Cortex of kidney (tissue), 1 donor: Measurements from ENCODE around the gene PRPSAP1.
"Not testable (repeated sequence)": the region's sequence is repeated elsewhere in the genome, so short reads cannot be mapped to it uniquely, and the experiment has no call there.

ENCODE experiments used
- DNase-seq: peaks from one replicate; lab custom pipeline; 2025; lab: John Stamatoyannopoulos, UW

The PRPSAP1 gene

GRCh38 chr17:76359375-76359774, 5.7 kb upstream of the PRPSAP1 start:
- no peak for DNase-seq

DNA sequence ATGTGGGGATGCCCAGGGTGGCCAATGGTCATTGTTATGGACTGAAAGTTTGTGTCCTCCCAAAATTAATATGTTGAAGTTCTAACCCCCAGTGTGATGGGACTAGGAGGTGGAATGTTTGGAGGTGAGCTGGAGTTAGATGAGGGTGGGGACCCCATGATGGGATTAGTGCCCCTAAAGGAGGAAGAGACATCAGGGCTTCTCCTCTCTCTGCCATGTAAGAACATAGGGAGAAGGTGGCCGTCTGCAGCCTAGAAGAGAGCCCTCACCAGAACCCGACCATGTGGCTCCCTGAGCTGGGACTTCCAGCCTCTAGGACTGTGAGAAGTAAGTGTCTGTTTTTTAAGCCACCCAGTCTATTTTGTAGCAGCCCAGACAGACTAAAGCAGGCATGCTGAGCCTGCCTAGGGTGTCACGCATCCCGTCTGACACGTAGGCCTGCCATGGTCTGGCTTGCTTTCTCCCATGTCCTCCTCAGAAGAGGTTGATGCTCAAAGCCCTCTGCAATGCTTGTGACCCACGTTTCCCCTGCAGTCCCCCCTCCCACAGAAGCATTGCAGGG, 4.0 kb upstream of the PRPSAP1 start:
- no peak for DNase-seq

DNA sequence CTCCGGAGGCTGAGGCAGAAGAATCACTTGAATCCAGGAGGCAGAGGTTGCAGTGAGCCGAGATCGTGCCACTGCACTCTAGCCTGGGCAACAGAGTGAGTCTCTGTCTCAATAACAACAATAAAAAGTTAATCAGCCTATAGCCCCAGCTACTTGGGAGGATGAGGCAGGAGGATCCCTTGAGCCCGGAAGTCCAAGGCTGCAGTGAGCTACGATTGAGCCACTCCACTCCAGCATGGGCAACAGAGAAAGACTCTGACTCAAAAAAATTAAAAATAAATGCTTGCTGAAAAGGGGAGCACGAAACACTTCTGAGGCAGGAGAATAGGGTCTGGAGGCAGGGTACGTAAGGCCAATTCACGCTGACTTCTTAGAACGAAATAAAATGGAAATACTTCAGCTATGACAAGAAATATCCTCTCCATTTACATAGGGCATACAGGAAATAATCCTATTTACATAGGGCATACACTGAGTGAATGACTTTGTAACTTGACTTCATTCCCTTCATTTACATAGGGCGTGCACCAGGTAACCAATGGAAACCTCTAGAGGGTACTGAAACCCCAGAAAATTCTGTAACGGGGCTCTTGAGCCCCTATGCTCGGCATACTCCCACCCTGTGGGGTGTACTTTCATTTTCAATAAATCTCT, 3.2 kb upstream of the PRPSAP1 start:
- no peak for DNase-seq

DNA sequence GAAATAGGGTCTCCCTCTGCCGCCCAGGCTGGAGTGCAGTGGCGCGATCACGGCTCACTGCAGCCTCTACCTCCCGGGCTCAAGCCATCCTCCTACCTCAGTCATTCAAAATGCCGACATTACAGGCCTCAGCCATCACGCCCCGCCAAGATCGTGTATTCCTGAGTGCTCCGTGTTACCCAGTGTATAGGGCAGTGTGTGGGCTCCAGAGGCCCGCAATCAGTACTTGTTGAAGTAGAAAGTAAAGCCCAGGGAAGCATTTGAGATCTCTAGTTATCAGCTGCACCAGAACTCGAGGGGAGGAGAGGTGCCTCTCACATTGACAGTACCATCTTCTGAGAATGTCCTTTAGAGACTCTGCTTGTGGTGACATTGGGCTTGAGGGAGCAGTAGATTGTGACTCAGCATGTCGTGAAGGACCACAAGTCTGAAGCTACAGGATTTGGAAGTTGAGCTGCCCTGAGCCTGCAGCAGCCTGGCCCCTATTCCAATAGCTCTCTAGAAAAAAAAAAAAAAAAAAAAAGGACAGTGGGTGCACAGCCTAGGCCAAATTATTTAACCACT, 1.1 kb upstream of the PRPSAP1 start:
- DNase-seq, result no peak

DNA sequence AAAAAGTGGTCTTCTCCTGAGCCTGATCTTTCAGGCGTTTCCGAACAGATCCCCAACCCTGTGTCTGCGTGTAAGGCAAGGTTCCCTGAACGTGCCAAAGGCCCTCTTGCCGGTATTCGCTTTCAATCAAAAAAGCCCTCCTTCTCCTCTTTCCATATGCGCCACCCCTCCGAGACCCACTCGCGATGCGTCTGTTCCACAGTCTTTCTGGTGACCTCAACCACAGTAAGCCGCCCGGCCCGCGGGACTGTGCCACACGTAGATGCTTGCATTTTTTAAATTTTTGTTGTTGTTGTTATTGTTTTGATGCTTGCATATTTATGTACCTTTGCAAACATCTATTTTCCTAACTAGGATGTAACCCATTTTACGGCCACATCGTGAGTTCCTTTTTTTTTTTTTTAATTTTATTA, 607 bp upstream of the PRPSAP1 start:
- DNase-seq, result no peak

DNA sequence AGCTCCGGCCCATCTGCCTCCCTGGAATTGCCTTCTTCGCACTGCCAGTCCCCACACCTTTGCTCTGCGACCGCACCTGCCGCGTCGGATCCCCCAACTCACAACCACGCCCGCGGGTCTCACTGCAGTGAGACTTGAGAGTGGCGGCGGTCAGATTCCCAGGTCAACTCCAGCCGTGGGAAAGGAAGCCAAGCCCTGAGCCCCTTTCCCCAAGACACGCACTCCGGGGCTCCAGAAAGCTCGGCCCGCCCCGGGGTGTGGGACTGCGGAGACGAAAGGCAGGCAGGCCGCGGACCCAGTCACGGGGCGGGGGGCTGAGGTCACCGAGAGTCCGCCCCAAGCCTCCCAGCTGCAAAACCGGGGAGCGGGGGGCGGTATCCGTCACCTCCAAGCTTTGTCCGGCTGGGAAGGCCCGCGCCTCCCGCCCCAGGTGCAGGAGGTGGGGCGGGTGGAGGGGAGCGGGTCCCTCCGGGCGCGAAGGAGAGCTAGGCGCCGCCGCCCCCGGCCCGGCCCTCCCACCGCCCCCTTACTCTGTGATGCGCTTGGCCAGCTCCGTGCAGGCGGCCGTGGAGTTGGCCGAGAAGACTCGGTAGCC, 615 bp downstream of the PRPSAP1 start:
- DNase-seq, result no peak

- DNase-seq, result no peak
Observed at GRCh38 chr17:76351526-76352071, 2.1 kb downstream of the PRPSAP1 start.

- DNase-seq, result no peak
Observed at GRCh38 chr17:76350463-76350862, 3.3 kb downstream of the PRPSAP1 start.

- not testable (repeated sequence) for DNase-seq
Observed at GRCh38 chr17:76346936-76347335, 6.8 kb downstream of the PRPSAP1 start.

DNA sequence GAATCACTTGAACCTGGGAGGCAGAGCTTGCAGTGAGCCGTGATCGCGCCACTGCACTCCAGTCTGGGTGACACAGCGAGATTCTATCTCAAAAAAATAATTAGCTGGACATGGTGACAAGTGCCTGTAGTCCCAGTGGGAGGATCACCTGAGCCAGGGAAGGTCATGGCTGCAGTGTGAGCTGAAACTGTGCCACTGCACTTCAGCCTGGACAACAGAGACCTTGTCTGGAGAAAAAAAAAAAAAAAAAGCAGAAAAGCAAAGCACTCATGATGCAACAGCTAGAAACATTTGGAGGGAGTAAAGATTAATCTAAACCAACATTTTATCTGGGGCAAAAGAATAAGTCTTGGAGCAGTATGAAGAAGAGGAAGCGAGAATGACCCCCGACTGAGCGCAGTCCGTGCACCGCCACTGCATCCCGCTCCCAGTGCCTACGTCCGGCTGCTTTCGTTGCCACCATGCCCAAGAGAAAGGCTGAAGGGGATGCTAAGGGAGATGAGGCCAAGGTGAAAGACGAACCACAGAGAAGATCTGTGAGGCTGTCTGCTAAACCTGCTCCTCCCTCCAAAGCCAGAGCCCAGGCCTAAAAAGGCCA, 8.2 kb downstream of the PRPSAP1 start:
- no peak for DNase-seq

DNA sequence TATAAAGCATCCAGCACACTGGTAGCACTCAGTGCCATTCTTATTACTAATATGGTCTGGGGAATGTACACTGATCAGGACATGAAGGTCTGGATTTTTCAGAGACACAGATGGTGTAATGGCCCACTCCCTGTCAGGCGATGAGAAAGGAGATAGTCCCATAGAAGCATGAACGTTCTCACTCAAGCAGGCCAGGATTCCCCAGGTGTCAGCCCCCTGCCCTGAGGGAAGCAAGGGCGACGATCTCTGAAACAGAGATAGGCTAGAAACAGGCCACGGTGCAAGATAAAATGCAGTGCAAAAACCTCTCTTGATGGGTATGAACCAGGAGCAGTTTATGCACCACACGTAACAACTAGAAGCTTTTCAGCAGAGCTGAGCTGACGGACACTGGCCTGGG, 10.6 kb downstream of the PRPSAP1 start:
- DNase-seq, result no peak

- DNase-seq, result no peak
Observed at GRCh38 chr17:76341301-76341700, 12.4 kb downstream of the PRPSAP1 start.

DNA sequence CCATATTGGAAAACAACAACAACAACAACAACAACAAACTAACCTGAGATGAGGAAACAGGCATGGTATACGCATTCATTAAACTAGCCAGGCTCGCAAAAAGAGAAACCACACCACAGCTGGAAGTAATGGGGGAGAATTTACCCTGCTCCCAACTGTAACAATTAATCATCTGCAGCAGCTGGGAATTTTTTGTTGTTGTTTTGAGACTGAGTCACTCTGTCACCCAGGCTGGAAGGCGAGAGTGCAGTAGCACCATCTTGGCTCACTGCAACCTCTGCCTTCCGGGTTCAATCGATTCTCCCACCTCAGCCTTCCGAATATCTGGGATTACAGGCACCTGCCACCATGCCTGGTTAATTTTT, 16.3 kb downstream of the PRPSAP1 start:
- no peak for DNase-seq

DNA sequence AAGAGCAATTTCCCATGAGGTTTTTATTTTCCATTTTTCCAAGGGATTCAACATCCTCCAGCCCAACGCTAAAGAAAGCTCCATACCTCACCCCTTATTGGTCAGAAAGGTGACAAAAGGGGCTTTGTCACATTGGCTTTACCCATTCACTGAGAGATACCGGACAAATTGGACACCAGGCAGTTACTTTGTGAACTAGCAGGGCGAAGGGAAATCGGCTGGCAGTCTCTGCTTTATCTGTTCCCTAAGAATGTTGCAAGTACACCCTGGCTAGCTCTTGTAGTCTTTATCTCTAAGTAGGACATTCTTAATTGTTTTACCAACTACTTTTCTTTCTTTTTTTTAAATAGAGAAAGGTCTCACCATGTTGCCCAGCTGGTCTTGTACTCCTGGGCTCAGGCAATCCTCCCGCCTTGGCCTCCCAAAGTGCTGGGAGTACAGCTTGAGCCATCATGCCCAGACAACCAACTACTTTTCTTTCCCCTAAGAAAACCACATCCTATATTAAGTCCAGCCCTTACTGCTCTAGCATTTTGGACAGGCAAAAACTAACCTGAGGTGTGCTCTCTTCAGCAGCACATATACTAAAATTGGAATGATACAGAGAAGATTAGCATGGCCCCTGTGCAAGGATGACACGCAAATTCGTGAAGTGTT, 16.8 kb downstream of the PRPSAP1 start:
- no peak for DNase-seq

- no peak for DNase-seq
Observed at GRCh38 chr17:76335716-76336381, 17.9 kb downstream of the PRPSAP1 start.

DNA sequence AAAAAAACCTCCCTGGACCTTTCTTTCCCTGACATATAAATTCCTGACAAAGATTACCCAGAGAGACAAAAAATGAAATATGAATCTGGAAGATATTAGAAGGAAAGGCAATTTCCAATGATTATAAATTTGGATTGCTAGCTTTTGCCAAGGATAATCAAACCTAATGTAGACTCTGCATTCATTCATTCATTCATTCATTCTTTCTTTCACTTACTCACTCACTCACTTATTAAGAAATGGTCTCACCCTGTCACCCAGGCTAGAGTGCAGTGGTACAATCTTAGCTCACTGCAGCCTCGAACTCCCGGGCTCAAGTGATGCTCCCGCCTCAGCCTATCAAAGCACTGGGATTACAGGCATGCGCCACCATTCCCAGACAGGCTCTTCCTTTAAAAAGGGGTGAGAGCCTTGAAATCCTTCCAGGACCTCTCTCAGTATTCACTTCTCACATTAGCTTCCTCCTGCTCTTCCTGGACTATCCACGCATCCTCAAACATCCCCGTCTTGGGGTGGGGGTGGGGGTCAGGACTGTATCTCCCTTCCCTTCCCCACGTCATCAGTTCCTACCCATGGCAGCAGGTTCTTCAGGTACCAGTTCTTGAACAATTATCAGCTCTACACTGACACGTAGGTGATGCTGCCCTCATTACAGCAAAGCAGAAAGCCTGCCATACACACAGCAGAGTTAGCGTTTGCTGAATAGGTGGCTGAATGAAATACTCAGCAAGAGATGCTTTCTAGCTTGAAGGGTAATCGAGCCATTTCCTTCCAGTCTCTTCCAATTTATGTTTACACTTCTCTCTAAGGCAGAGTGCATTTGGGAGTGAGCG, 19.8 kb downstream of the PRPSAP1 start:
- no peak for DNase-seq

DNA sequence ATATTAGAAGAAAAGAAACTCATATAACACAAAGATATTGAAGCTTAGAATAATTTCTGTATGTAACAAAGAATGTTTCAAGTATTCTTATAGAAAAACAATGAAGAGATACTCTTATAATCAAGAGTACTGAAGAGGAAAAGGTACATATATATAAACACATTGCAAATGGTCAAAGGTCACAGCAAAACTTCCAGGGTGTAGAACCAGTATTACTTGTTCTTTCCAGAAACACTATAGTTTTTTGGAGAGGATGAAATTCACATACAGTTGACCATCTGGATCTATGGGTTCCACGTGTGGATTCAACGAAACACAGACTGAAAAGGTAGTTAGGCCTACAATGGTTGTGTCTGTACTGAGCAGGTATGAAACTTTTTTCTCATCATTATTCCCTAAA, 22.6 kb downstream of the PRPSAP1 start:
- DNase-seq, result no peak

GRCh38 chr17:76329664-76330063, 24.1 kb downstream of the PRPSAP1 start:
- DNase-seq, result no peak

DNA sequence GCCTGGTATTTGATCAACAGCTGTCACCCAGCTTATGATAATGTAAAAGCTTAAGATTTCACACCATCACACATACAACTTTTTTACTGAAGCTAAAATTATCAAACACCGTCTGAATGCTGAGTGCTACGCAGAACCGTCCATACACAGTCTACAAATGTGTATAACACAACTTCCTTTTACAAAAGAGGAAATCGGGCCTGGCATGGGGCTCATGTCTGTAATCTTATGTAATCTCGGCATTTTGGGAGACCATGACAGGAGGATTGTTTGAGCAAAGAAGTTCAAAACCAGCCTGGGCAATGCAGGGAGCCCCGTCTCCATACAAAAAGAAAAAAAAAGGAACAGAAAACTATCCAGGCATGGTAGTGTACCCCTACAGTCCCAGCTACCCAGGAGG, 26.0 kb downstream of the PRPSAP1 start:
- DNase-seq, result no peak

- no peak for DNase-seq
Observed at GRCh38 chr17:76326306-76326705, 27.4 kb downstream of the PRPSAP1 start.

DNA sequence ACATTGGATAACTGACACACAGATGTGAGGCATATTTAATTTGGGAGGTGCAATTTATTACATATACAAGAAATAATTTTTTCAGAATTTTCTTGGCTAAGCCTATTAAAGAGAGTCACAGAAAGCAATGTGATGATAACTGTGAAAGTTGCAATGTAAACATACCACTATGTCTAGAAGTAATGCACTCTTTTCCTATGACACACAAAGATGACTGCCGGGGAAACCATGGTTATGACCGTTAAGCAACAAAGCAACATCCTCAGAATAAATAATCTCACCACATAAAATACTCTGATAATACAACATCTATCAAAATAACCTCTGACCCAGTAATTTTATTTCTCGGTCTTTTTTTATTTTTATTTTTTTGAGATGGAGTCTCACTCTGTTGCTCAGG, 35.1 kb downstream of the PRPSAP1 start:
- DNase-seq, result no peak
